GM18870 (cell line): ENCODE results near the gene ARRB1.
"Not testable (repeated sequence)": the region's sequence is repeated elsewhere in the genome, so short reads cannot be mapped to it uniquely, and the experiment has no call there.

Experiments used
- ATAC-seq: cut with Tn5 transposase; IDR thresholded peaks from one replicate; pipeline ENCODE4 v1.9.1; 2021; ENCODE audit warnings: moderate library complexity; ENCODE audit not compliant: unreplicated experiment

The ARRB1 gene

DNA sequence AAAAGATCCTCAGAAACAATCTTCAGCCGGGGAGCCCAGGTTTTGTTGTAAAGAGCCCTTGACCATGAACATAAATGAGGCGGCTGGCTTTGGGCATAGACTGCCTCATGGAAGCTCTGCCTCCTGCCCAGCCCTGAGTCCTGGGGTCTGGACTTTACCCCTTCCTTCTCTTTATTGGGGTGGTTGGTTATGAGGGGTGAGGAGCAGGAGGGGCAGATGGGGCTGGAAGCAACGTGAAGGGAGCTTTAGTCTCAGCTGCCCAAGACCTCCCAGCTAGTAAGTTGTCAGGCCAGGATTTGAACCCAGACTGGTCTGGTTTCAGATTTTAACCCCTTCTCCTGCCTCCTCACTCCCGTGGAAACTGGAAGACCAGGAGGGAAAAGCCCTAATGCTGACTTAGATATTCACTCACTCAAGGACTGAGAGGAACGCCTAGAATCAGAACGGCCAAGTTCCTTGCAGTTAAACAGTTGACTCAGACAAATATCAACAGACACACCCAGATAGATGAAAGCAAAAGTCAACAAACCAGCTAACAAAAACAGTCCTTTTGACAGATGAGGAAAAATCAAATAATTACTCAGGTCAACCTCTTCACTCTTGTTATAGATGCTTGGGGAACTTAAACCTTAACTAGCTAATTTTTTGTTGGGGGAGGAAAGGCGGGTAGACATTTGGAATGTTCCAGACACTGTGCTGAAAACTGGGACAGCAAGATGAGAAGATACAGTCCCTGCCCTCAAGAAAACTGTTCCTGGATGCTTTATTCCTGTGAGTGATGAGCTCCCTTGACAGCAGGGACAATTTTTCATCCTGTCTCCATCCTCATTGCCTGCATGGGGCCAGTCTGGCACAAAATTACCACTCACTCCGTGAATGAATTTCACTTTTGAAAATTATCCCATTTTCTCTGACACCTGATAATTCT is 20.8 kb upstream of the ARRB1 start:
- ATAC-seq = no peak

DNA sequence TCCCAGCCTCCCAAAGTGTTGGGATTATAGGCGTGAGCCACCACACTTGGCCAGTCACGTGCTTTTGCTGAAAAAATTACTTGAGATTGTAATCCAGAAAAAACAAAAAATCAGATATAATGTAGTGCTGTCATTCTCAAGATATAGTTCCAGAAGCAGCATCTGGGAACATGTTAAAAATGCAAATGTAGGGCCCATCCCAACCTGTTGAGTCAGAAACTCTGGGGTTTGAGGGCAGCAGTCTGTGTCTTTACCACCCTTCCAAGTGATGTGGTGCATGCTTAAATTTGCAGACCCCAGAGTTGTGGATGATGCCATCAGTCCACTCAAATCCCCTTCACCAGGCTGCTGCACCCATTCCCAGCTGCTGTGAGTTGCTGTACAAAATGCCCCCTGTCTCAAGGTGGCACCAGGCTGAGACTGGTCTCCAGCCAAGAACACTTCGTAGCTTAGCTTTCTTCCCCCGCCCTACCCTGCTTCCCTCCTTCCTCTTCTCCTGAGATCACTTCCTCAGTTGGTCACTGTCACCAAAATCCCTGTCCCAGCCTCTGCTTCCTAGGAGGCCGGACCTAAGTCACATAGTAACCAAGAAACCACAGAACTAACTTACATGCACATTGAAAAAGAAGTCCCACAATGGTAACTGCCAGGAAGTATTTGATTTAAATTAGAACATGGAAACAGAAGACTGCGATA is 18.2 kb upstream of the ARRB1 start:
- ATAC-seq = no peak

DNA sequence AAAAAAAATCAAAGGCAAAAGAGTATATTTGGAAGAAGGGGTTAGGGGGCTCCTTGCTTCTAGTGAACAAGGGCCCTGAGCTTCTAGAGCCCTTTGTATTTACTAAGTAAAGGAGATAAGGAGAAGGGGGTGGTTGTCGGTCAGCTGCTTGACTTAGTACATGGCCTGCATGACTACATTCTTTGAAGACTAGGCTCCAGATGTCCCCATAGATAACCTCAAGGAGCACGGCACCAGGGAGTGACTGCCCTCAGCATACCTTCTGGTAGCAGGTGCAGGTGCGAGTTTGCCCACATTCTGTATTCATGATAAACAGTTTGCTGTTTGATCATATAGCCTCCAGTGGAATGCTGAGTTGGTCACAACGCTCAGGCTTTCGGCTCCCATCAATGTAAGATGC is 15.4 kb upstream of the ARRB1 start:
- ATAC-seq = not testable (repeated sequence)

DNA sequence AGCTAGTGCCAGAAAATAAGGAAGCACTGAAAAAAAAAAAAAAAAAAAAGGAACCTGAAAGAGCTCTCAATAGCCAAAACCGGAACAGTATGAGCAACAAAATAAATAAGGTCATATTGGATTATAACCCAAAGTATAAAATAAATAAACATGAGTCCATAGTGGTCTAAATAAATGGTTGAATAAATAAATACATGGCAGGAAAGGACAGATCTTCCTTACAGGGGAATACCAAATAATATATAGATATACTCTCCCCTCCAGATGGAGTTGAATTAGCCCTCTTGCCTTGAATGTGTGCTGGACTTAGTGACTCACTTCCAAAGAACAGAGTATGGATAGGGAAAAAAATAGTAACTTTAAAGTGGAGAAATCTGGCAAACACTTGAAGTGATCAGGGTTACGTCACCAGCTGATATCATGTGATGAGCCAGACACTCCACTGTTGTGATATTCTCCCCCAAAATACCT is 14.3 kb upstream of the ARRB1 start:
- ATAC-seq = no peak

DNA sequence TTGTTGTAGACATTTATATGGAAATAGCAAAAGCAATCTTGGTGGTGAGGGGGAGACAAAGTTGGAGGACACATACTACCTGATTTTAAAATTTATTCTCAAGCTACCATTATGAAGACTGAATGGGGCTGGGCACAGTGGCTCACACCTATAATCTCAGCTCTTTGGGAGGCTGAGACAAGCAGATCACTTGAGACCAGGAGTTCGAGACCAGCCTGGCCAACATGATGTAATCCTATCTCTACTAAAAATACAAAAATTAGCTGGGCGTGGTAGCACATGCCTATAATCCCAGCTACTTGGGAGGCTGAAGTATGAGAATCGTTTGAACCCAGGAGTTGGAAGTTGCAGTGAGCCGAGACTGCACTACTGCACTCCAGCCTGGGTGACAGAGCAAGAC is 10.8 kb upstream of the ARRB1 start:
- not testable (repeated sequence) for ATAC-seq

DNA sequence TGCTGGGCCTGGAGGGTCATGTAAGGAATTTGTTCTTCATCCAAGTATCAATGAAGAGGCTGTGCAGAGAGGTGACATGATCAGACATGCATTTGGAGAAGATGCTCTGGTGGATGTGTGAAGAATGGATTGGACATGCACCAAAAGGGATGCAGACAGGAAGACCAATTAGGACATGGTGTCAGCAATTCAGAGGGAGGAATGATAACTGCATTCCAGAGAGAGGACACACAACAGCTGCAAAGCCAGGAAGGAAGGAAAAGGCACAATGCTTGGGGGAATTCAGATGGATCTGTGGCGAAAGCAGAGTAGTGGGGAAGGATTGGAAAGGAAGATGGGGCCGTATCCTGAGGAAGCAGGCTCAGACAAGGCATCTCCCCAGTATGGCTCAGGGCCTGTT is 5.2 kb upstream of the ARRB1 start:
- ATAC-seq = no peak

DNA sequence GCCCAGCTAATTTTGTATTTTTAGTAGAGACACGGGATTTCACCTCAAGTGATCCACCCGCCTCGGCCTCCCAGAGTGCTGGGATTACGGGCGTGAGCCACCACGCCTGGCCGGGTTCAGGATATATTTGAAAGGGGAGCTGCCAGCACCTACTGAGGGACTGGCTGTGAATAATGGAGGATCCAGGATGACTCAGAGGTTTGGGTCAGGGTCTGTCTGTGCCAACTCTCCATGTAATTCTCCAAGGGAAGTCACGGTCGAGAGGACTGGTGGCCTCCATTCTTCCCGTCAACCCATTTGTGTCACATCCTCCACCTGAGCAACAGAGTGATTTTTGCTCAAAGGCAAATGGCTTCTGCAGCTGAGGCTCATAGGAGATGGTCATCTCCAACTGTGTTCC is 3.6 kb upstream of the ARRB1 start:
- no peak for ATAC-seq

DNA sequence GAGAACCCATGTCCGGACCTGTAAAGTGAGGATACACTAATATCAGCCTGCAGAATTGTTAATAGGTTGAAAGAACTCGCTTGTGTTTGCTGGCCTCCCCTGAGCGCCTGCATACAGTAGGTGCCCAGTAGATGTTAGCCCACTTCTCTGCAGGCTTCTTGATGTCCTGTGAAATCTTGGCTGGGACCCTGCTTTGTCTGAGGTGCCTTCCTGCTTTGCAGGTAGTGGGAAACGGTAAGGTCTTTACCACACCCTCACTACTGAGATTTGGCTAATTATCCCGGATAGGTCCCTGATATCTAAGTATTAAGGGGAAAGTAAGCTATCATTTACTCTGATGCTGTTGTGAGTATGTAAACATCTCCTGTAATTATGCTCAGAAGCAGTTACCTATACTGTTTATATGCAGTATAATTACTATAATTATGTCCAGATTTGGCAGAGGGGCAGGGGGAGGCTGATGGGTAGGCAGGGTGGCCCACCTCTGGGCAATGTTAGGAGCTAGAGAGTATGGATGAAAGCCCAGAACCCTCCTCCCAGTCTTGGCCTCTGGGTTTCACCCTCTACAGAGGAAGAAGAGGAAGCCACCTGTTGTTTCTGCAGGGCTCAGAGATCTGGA is 1.2 kb upstream of the ARRB1 start:
- ATAC-seq = no peak

DNA sequence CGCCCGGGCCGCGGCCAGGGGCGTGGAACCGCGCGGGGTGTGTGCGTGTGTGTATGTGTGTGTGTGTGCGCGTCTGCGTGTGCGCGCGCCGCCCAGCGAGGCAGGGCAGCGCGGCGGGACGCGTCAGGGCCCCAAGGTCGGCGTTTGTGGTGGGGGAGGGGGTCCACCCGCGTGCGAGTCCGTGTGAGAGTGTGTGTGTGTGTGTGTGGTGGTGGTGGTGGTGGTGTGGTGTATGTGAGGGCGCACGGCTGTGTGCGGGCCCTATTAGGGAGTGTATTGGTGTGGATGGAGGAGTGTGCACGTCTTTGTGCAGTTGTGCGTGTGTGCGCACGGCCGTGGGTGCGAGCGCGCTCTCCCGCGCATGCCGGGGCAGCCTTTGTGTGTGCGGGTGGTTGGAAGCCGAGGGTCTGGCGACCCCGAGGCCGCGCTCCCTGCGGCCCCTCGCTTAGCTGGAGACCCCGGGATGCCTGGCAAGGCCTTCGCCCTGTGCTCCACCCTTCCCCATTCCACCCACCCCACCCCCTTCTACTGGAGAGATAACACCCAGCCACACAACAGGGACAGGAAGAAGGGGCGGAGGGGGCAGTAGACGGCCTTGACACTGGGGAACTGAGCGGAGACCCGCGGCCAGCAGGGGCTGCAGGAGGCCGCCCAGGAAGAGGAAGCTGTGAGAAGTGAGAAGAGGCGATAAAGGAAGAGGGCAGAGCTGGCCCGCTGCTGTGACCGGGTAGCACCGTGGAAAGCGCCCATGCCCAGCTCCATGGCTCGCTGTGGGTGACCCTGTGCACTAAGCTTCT is 528 bp upstream of the ARRB1 start:
- ATAC-seq = no peak

DNA sequence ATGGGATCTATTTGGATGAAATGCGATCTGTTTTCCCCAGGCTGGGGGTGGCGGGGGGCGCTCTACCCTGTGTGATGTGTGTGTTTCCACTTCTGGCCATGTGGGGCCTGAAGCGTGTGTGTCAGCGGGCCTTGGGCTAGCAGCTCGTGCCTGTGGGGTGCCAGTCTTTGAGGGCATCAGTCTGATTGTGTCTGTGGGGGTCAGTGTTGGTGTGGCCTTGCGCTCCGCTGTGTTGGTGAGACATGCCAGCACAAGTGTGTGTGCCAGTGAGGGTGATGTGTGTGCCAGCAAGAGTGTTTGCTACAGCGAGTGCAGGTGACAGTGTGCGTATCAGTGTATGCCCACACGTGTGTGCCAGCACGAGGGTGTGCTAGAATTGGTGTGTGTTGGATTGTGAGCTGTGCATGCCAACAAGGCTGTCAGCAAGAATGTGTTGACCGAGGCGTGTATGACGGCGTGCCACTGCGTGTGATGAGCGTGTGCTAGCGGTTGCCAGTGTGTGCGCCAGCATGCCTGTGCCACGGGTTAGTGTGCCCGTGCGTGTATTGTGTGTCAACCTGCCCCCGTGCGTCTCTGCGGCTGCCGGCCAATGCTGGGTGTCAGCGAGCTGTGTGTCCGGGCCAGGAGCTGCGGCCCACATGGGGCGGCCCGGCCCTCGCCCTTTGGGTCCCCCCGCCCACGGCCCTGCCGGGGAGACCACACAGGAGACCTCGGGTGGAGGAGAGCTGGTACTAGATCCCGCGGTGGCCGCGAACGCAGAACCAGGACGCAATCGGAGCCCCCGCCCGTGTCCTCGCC is 519 bp downstream of the ARRB1 start:
- ATAC-seq = no peak

DNA sequence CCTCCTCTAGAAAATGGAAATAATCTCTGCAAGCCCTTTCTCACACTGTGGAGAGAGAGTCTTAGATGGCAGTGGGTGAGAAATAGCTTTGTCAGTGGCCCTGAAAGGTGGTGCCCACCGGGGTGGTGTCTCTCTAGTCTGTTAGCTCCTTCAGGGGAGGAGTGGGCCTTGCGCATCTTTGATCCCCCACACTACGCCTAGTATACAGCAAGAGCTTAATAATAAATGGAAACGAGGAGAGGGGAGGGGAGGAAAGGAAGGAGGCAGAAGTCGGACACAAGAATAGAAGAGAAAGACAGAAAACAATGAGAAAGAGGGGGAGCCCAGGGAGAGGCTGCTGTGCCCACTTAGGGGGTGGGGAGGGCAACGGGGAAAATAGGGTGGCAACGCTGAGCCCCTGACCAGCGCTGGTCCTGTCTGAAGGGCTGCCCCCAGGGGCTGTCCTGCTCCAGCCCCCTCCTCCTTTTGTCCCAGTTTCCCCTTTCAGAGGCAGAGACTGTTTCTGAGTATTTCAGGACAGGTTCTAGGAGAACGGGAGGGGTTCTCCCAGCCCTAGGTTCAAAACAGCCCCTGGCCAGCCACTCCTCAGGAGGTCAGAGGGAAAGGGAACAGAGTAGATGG is 1.2 kb downstream of the ARRB1 start:
- no peak for ATAC-seq

DNA sequence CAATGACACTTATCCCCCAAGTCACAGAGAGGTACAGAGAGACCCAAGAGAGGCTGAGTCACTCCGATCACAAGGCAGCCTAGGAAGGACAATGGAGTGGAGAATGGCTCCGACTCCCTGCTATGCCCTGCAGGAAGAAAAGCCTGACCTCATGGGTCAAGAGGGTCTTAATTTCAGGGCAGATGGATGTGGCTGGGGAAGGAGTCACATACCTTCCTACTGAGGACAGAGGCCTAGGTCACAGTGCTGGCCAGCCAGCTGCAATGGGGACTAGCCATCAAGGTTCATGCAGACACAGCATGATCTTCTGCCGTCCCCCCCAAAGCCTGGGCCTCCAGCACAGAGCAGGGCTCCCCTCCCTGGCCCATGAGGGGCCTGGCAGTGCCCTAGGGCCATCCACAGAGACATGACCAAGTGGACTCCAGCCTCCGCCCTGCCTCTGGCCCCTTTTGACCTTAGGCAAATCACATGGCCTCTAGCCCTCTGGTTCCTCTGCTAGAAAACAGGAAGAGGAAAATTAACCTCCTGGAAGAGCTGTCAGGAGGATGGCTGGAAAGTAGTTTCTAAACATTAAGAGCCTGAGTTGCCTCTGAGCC is 1.8 kb downstream of the ARRB1 start:
- ATAC-seq = no peak

DNA sequence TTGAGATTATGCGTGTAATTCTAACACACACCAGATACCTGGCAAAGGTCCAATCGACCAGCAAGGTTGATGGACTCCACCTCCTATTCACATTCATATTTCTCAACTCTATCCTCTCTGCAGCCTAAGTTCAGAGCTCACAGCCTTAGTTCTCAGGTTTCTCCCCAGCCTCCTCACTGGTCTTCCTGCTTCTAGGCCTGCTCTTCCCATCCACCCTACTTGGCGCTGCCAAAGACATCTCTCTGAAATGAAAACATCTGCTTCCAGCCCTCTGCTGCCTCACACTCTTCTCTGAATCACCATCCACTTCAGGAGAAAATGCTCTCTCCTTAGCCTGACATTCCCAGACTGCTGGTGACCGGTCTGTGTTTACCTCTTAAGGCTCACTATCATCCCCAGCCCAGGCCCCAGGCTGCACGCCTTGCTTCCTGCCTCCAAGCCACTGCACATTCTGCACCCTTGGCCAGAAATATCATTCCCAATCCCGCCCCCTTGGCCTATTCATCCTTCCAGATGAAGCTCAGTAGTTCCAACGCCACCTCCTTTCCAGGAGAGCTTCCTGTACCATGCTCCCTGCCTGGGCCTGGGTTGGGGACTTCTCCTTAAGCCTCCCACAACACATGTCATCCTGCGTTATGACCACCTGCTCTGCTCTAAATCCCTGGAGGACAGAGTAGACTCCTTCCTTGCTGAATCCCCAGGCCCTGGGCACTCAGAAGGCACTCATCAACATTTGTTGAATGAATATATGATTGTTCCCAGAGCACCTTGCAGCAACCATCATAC is 3.5 kb downstream of the ARRB1 start:
- ATAC-seq = no peak

DNA sequence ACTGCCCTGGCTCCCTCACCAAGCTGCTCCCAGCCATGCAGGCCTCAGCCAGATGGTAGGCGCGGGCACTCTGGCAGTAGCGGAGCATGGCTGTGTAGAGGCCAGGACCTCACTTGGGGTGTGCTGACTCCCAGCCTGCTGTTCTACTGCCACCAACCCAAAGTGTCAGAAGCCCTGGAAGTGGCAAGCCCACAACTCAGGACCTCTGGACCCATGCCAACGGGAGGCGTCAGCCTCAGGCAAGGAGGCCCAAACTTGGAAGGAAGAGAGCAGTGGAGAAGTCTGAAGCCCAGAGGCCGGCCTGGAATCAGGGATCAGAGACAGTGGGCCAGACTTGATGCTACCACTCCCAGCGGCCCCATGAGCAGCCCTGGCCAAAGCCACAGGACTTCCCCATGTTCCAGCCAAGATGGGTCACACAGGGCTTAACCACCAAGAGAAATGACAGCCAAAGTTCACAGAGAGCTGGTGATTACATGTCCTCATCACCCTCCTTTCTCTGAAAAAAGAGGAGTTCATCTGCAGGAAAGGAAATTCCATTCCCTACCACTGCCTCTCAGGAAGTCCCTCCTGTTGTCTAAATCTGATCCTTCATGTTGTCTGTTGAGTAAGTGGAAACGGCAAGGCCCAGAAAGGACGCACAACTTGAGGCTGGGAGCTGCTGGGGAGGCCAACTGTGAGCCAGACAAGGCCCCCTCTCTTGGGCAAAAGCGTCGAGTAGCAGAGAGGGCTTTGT is 4.4 kb downstream of the ARRB1 start:
- ATAC-seq = no peak

DNA sequence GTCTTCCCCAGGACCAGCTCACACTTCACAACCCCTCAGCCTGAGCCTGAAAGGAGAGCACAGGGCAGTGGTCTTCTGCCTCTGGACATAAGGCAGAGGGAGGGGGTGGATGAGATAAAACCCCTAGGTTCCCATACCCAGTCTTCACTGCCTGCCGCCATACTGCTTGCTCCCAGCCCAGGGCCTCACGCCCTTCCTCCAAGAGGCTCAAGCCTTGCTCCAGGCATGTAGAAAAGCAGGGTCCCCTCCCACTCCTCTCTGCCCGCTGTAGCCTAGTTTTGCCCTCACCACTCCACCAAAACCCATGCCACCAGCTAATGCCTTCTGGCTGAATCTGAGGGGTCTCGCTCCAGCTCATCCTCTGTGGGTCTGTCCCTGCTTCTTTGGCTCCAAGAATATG is 5.2 kb downstream of the ARRB1 start:
- ATAC-seq = no peak

DNA sequence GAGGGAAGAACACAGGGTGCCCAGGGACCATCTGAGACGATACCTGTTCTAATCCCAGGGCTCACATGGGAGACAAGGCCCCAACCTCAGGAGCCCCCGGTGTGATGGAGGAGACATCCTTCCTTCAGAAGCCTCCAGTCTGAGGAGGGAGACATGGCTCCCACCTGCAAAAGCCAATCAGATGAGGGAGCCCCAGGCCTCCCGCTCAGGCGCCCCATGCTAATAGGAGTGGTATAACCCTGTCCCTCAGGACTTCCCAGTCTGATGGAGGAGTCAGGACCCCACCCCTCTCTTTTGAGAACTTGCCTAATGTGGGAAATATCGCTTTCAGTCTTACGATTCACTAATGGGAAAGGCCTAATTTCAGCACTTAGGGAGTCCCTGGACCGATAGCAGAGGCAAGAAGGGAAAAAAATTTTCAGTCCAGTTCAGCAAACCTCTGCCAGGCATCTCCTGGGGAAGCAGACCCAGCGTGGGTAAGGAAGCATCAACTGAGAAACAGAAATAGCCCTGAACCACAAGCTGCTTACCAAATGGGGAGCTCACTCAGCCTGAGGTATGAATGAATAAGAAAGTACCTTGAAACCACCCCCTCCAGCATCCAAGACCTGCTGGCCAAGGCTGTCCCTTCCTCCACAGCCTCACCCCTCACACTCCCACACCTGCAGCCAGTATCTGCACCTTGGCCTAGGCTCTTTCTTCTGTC is 5.9 kb downstream of the ARRB1 start:
- ATAC-seq = no peak

DNA sequence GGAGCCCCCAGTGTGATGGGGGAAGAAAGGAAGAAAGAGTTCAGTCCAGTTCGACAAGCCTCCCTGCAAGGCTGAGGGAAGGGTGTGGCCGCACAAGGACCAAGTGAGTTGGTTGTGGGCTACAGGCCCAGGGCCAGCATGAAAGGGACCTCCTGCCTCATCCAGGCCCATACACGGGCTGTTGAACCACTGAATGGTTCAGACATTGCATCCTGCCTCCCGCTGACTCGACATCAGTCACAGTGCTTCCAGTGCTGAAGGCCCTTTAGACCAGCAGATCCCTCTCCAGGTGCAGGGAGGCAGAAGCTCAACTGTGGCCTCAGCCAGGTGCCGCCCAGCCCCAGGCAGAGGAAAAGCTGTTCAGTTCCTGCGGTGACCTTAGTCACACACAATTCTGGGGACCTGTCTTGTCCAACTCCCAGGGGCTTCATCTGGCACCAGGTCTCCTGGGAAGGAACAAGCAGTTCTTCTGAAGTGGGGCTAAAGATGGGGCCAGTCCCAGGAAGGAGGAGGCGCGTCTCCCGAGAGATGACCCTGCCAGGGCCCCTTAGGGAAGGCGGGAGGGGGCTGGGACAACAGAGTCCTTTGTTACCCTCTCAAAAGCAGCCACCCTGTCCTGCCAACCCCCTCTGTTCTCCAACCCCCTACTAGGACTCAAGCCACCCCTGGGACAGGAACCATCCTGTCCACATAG is 6.6 kb downstream of the ARRB1 start:
- ATAC-seq = no peak
